Parathyroid adenoma (tissue), 2 donors: ENCODE measurements around the gene ATXN10.
"Not testable (repeated sequence)": the region's sequence is repeated elsewhere in the genome, so short reads cannot be mapped to it uniquely, and the experiment has no call there.

ENCODE experiments used
- H2AFZ ChIP-seq: fragments of 300-600 bp; sonication (generic); one replicate; pipeline ENCODE4 v1.7.0; 2017; ENCODE audit warnings: antibody characterized with exemption, mild to moderate bottlenecking
- H3K27ac ChIP-seq: fragments of 300-600 bp; sonication (generic); one replicate; pipeline ENCODE4 v1.7.0; 2017
- H3K27me3 ChIP-seq: fragments of 300-600 bp; sonication (generic); one replicate; pipeline ENCODE4 v1.7.0; 2017; ENCODE audit warnings: low read length; ENCODE audit not compliant: control insufficient read depth, insufficient read depth
- H3K36me3 ChIP-seq: fragments of 300-600 bp; sonication (generic); one replicate; pipeline ENCODE4 v1.7.0; 2017; ENCODE audit warnings: low read length; ENCODE audit not compliant: control insufficient read depth, insufficient read depth
- H3K4me1 ChIP-seq: fragments of 300-600 bp; sonication (generic); one replicate; pipeline ENCODE4 v1.7.0; 2017; ENCODE audit warnings: control low read depth
- H3K4me2 ChIP-seq: fragments of 300-600 bp; sonication (generic); one replicate; pipeline ENCODE4 v1.7.0; 2017; ENCODE audit warnings: low read length
- H3K4me3 ChIP-seq: fragments of 300-600 bp; sonication (generic); one replicate; pipeline ENCODE4 v1.7.0; 2017; ENCODE audit warnings: low read depth, low read length
- H3K79me2 ChIP-seq: fragments of 300-600 bp; sonication (generic); one replicate; pipeline ENCODE4 v1.7.0; 2017; ENCODE audit warnings: control low read depth
- H3K9ac ChIP-seq: fragments of 300-600 bp; sonication (generic); one replicate; pipeline ENCODE4 v1.7.0; 2017; ENCODE audit warnings: mild to moderate bottlenecking
- H3K9me3 ChIP-seq: fragments of 300-600 bp; sonication (generic); one replicate; pipeline ENCODE4 v1.7.0; 2017; ENCODE audit warnings: low read length; ENCODE audit not compliant: control insufficient read depth
- CTCF ChIP-seq: fragments of 300-600 bp; sonication (generic); IDR thresholded peaks from one replicate; pipeline ENCODE4 v1.7.0; 2017; ENCODE audit warnings: antibody characterized with exemption, mild to moderate bottlenecking
- donor health status: primary hyperparathyroidism.

The ATXN10 gene

GRCh38 chr22:45682064-45682463 lies 10.4 kb downstream of the ATXN10 start:
- peaks cover 2% of the 10 kb centered on the region for H3K4me1 ChIP-seq
- H3K9me3 ChIP-seq = no peaks in the 10 kb centered on the region
- no peak overlapping the region for H2AFZ ChIP-seq
- H3K27me3 ChIP-seq = no peaks in the 10 kb centered on the region
- H3K4me2 ChIP-seq = no peak overlapping the region
- H3K79me2 ChIP-seq = peaks cover 2% of the 10 kb centered on the region
- no peak overlapping the region for H3K9ac ChIP-seq
- TF ChIP-seq CTCF = no peak
- H3K27ac ChIP-seq = no peak overlapping the region
- H3K36me3 ChIP-seq = no peaks in the 10 kb centered on the region
- no peak overlapping the region for H3K4me3 ChIP-seq

DNA sequence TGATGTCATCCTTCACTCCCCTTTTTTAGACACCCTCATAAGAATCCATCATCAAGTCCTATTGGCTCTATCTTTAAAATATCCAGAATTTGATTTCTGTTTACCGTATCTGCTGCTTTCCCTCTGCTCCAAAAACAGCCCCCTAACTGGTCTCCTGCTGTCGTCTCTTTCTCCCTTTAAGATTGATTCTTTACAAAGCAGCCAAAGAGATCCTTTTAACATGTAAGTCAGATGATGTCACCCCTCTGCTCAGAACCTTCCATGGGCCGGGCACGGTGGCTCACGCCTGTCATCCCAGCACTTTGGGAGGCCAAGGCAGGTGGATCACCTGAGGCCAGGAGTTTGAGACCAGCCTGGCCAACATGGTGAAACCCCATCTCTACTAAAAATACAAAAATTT lies 11.1 kb downstream of the ATXN10 start:
- not testable (repeated sequence) for H3K9ac ChIP-seq, H3K27me3 ChIP-seq, H3K27ac ChIP-seq, H3K79me2 ChIP-seq, H3K4me2 ChIP-seq, H3K4me1 ChIP-seq, H2AFZ ChIP-seq, H3K36me3 ChIP-seq, H3K4me3 ChIP-seq, H3K9me3 ChIP-seq

GRCh38 chr22:45683248-45683647 lies 11.6 kb downstream of the ATXN10 start:
- H2AFZ ChIP-seq = no peak overlapping the region
- no peak for TF ChIP-seq CTCF
- no peak overlapping the region for H3K27ac ChIP-seq
- H3K79me2 ChIP-seq = peaks cover 2% of the 10 kb centered on the region
- peaks cover 2% of the 10 kb centered on the region for H3K4me1 ChIP-seq
- no peaks in the 10 kb centered on the region for H3K36me3 ChIP-seq
- H3K9me3 ChIP-seq = no peaks in the 10 kb centered on the region
- H3K4me2 ChIP-seq = no peak overlapping the region
- no peaks in the 10 kb centered on the region for H3K27me3 ChIP-seq
- no peak overlapping the region for H3K9ac ChIP-seq
- no peak overlapping the region for H3K4me3 ChIP-seq

DNA sequence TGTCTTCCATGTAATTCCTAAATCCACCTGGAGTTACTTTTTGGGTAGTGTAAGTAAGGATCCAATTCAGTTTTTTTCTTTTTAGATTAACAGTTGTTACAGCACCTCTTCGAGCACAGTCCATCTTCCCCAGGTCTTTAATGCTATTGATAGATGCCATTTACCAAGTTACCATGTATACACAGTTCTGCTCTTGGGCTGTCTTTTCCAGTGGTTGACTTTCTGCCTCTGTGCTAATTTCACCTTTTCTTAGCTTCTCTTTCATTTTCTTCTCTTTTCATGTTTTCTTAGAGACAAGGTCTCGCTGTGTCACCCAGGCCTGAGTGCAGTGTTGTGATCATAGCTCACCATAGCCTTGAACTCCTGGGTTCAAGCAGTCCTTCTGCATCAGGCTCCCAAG lies 12.0 kb downstream of the ATXN10 start:
- Histone ChIP-seq H3K9me3 (no peaks in the 10 kb centered on the region), H2AFZ (no peak overlapping the region), H3K27ac (no peak overlapping the region), H3K36me3 (no peaks in the 10 kb centered on the region), H3K27me3 (no peaks in the 10 kb centered on the region), H3K4me1 (peaks cover 2% of the 10 kb centered on the region), H3K79me2 (peaks cover 2% of the 10 kb centered on the region), H3K4me2 (no peak overlapping the region), H3K9ac (no peak overlapping the region), H3K4me3 (no peak overlapping the region)
- no peak for TF ChIP-seq CTCF

GRCh38 chr22:45684169-45684568 lies 12.5 kb downstream of the ATXN10 start:
- Histone ChIP-seq H3K4me1 (peaks cover 2% of the 10 kb centered on the region), H2AFZ (no peak overlapping the region), H3K4me2 (no peak overlapping the region), H3K36me3 (no peaks in the 10 kb centered on the region), H3K4me3 (no peak overlapping the region), H3K9ac (no peak overlapping the region), H3K79me2 (peaks cover 2% of the 10 kb centered on the region), H3K9me3 (no peaks in the 10 kb centered on the region), H3K27me3 (no peaks in the 10 kb centered on the region), H3K27ac (no peak overlapping the region)
- TF ChIP-seq CTCF = no peak
